ENCODE data around the gene STRBP. TPM values are rescaled to one million over a fixed set of nuclear protein-coding genes. Genes with fewer than 3 reads are reported as not detected.
"Not testable (repeated sequence)": the region's sequence is repeated elsewhere in the genome, so short reads cannot be mapped to it uniquely, and the experiment has no call there.

STRBP gene
- total RNA-seq, 2 donors from 2014 or later = 77.2 to 83.3 TPM

DNA sequence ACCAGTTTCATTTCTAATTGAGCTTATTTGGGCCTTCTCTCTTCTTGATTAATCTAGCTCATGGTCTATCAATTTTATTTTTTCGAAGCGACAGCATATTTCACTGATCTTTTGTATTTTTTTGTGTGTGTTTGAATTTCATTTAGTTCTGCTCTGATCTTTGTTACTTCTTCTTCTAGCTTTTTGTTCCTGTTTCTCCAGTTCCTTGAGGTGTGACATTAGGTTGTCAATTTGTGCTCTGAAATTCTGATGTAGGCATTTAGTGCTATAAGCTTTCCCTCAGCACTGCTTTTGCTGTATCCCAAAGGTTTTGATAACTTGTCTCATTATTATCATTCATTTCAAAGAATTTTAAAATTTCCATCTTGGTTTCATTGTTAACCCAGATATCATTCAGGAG is 67.3 kb downstream of the STRBP start:
- Mint-ChIP-seq H3K27ac (no peak overlapping the region), H3K9me3 (peaks cover 15% of the 10 kb centered on the region), H3K4me1 (no peaks in the 10 kb centered on the region), H3K36me3 (ENCODE audit: low read depth) (peaks cover 21% of the 10 kb centered on the region), H3K4me3 (no peak overlapping the region), H3K27me3 (ENCODE audit: insufficient read depth) (no peaks in the 10 kb centered on the region)
- 95% methylated on average over 2 of the region's 2 CpGs; no CpG with 5 or more reads in 1 of the 2 experiments for WGBS, 2 experiments (ENCODE audit: insufficient coverage in 1 of 2, insufficient read length in 1 of 2)
- no peak for DNase-seq
- H3K9me3 ChIP-seq (ENCODE audit: control insufficient read depth, low read length) = peaks cover 23% of the 10 kb centered on the region
- H3K4me3 ChIP-seq (ENCODE audit: low read length) = no peak overlapping the region
- no peak overlapping the region for H3K27ac ChIP-seq (ENCODE audit: low read depth, low read length)
- peaks cover 10% of the 10 kb centered on the region for H3K36me3 ChIP-seq (ENCODE audit: control insufficient read depth, insufficient read depth, low read length)
- no peaks in the 10 kb centered on the region for H3K27me3 ChIP-seq (ENCODE audit: control insufficient read depth, insufficient read depth, low read length, poor library complexity, severe bottlenecking)
- H3K9ac ChIP-seq (ENCODE audit: extremely low read depth, low read length, poor library complexity, severe bottlenecking) = no peak overlapping the region
- TF ChIP-seq, protein P1, sequence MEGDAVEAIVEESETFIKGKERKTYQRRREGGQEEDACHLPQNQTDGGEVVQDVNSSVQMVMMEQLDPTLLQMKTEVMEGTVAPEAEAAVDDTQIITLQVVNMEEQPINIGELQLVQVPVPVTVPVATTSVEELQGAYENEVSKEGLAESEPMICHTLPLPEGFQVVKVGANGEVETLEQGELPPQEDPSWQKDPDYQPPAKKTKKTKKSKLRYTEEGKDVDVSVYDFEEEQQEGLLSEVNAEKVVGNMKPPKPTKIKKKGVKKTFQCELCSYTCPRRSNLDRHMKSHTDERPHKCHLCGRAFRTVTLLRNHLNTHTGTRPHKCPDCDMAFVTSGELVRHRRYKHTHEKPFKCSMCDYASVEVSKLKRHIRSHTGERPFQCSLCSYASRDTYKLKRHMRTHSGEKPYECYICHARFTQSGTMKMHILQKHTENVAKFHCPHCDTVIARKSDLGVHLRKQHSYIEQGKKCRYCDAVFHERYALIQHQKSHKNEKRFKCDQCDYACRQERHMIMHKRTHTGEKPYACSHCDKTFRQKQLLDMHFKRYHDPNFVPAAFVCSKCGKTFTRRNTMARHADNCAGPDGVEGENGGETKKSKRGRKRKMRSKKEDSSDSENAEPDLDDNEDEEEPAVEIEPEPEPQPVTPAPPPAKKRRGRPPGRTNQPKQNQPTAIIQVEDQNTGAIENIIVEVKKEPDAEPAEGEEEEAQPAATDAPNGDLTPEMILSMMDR (conservative IDR thresholded peaks at IDR 0.05) = no peak
- no peaks in the 10 kb centered on the region for H3K4me1 ChIP-seq (ENCODE audit: control insufficient read depth, insufficient read depth, low read length)

DNA sequence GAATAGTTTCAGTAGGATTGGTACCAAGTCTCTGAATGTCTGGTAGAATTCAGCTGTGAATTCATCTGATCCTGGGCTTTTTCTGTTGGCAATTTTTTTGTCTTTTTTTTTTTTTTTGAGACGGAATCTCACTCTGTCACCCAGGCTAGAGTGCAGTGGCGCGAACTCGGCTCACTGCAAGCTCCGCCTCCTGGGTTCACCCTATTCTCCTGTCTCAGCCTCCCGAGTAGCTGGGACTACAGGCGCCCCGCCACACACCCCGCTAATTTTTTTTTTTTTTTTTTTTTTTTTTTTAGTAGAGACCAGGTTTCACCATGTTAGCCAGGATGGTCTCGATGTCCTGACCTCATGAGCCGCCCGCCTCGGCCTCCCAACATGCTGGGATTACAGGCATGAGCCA is 67.9 kb downstream of the STRBP start:
- not testable (repeated sequence) for H3K27me3 ChIP-seq (ENCODE audit: control insufficient read depth, insufficient read depth, low read length, poor library complexity, severe bottlenecking); H3K4me3 ChIP-seq (ENCODE audit: low read length); H3K4me1 ChIP-seq (ENCODE audit: control insufficient read depth, insufficient read depth, low read length); H3K4me1 Mint-ChIP-seq; H3K27me3 Mint-ChIP-seq (ENCODE audit: insufficient read depth); H3K4me3 Mint-ChIP-seq; H3K27ac Mint-ChIP-seq; H3K9ac ChIP-seq (ENCODE audit: extremely low read depth, low read length, poor library complexity, severe bottlenecking); DNase-seq; H3K27ac ChIP-seq (ENCODE audit: low read depth, low read length)
- Mint-ChIP-seq H3K36me3 (ENCODE audit: low read depth) (peaks cover 21% of the 10 kb centered on the region), H3K9me3 (peaks cover 15% of the 10 kb centered on the region)
- H3K9me3 ChIP-seq (ENCODE audit: control insufficient read depth, low read length) = peaks cover 23% of the 10 kb centered on the region
- 97 to 100% methylated on average over 4 to 9 of the region's 13 CpGs for WGBS, 2 experiments (ENCODE audit: insufficient coverage in 1 of 2, insufficient read length in 1 of 2)
- peaks cover 10% of the 10 kb centered on the region for H3K36me3 ChIP-seq (ENCODE audit: control insufficient read depth, insufficient read depth, low read length)

DNA sequence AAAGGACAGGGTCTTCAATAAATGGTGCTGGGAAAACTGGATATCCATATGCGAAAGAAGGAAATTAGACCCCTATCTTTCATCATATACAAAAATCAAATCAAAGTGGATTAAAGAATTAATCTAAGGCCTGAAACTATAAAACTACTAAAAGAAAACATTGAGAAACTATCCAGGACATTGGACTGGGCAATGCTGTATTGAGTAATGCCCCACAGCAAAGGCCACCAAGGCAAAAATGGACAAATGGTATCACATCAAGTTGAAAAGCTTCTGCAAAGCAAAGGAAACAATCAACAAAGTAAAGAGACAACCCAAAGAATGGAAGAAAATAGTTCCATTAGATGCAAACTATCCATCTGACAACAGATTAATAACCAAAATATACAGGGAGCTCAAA is 72.3 kb downstream of the STRBP start:
- TF ChIP-seq, protein P1 (conservative IDR thresholded peaks at IDR 0.05) = no peak
- H3K4me3 ChIP-seq (ENCODE audit: low read length) = no peak overlapping the region
- no peak overlapping the region for H3K27ac Mint-ChIP-seq
- WGBS, 2 experiments (ENCODE audit: insufficient coverage in 1 of 2, insufficient read length in 1 of 2) = 100% methylated on average over 1 of the region's 1 CpG
- no peak overlapping the region for H3K9ac ChIP-seq (ENCODE audit: extremely low read depth, low read length, poor library complexity, severe bottlenecking)
- H3K9me3 Mint-ChIP-seq = no peaks in the 10 kb centered on the region
- no peaks in the 10 kb centered on the region for H3K4me1 ChIP-seq (ENCODE audit: control insufficient read depth, insufficient read depth, low read length)
- no peaks in the 10 kb centered on the region for H3K27me3 Mint-ChIP-seq (ENCODE audit: insufficient read depth)
- no peaks in the 10 kb centered on the region for H3K27me3 ChIP-seq (ENCODE audit: control insufficient read depth, insufficient read depth, low read length, poor library complexity, severe bottlenecking)
- H3K27ac ChIP-seq (ENCODE audit: low read depth, low read length) = no peak overlapping the region
- no peaks in the 10 kb centered on the region for H3K36me3 Mint-ChIP-seq (ENCODE audit: low read depth)
- H3K4me3 Mint-ChIP-seq = no peak overlapping the region
- no peaks in the 10 kb centered on the region for H3K36me3 ChIP-seq (ENCODE audit: control insufficient read depth, insufficient read depth, low read length)
- H3K4me1 Mint-ChIP-seq = no peaks in the 10 kb centered on the region
- H3K9me3 ChIP-seq (ENCODE audit: control insufficient read depth, low read length) = peaks cover 4% of the 10 kb centered on the region
- no peak for DNase-seq

DNA sequence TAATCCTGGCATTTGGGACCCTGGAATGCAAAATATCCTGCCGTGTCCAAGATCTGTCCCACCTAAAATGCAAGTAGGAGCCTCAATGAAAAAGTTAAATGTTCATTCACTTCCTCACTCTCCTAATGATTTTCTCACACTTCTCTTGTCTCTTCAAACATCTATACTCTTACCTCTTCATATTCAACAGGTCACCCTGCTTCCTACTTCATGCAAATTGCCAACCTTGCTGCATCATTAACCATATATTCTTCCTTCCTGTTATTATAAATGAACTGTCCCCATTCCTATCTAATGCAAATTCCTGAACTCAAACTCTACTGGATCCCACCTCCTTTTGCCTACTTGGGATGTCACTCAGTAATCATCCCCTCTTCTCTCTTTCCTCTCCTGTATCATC is 74.4 kb downstream of the STRBP start:
- Histone ChIP-seq H3K36me3 (ENCODE audit: control insufficient read depth, insufficient read depth, low read length) (no peaks in the 10 kb centered on the region), H3K9me3 (ENCODE audit: control insufficient read depth, low read length) (no peaks in the 10 kb centered on the region), H3K27ac (ENCODE audit: low read depth, low read length) (no peak overlapping the region), H3K9ac (ENCODE audit: extremely low read depth, low read length, poor library complexity, severe bottlenecking) (no peak overlapping the region), H3K4me3 (ENCODE audit: low read length) (no peak overlapping the region), H3K27me3 (ENCODE audit: control insufficient read depth, insufficient read depth, low read length, poor library complexity, severe bottlenecking) (no peaks in the 10 kb centered on the region), H3K4me1 (ENCODE audit: control insufficient read depth, insufficient read depth, low read length) (no peaks in the 10 kb centered on the region)
- 86 to 96% methylated on average over 1 of the region's 1 CpG for WGBS, 2 experiments (ENCODE audit: insufficient coverage in 1 of 2, insufficient read length in 1 of 2)
- no peaks in the 10 kb centered on the region for H3K4me1 Mint-ChIP-seq
- H3K27ac Mint-ChIP-seq = no peak overlapping the region
- TF ChIP-seq, protein P1 (conservative IDR thresholded peaks at IDR 0.05) = no peak
- no peak for DNase-seq
- peaks cover 5% of the 10 kb centered on the region for H3K36me3 Mint-ChIP-seq (ENCODE audit: low read depth)
- H3K9me3 Mint-ChIP-seq = peaks cover under 1% of the 10 kb centered on the region
- no peak overlapping the region for H3K4me3 Mint-ChIP-seq
- H3K27me3 Mint-ChIP-seq (ENCODE audit: insufficient read depth) = no peaks in the 10 kb centered on the region
